ENCODE results near the gene CHIA.

The CHIA gene

DNA sequence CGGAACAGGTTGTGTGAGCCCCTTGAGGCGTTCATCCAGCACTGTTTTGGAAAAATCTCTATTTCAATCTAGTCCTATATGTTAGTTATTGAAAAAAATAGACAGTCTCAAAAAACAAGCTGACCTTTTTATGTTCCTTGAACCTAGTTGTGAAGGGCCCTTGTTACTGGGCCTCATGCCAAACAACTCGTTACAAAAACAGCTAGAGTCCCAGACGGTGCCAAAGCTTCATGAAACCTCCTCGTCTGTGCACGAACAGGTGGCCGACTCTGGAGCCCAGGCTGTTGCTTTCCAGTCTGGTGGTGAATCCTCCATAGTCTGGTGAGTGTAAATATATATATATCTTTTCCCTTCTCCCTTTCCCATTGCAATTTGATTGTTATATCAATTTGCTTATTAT is at the start of gene CHIA:
Gene CHIA, plus strand, starts transcription at position 222 of the 400 bp plus-strand sequence. CDS start 19,617 bp downstream, outside the sequence.
- no peak within 1 kb of the TSS for H3K4me3 ChIP-seq (ENCODE audit: low read depth, low read length)

DNA sequence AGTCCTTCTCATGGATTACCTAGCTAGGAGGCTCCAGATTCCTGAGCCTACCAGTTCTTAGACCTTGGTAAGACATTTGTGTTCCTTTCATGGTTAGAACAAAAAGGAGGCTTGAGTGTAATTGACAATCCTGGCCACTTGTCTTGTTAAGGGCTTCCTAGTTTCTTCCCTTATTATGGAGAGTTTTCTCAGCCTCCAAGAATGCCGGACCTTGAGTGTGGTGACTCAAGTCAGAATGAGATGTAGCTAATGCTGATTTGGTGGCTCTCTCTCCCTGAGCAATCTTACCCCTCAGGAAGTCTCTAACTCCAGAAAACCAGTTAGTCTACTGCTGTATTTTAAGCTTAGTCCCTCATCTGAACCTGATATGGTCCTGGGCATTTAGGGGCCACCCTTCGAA is 48.9 kb upstream of the CHIA start:
- TF ChIP-seq, protein P1, sequence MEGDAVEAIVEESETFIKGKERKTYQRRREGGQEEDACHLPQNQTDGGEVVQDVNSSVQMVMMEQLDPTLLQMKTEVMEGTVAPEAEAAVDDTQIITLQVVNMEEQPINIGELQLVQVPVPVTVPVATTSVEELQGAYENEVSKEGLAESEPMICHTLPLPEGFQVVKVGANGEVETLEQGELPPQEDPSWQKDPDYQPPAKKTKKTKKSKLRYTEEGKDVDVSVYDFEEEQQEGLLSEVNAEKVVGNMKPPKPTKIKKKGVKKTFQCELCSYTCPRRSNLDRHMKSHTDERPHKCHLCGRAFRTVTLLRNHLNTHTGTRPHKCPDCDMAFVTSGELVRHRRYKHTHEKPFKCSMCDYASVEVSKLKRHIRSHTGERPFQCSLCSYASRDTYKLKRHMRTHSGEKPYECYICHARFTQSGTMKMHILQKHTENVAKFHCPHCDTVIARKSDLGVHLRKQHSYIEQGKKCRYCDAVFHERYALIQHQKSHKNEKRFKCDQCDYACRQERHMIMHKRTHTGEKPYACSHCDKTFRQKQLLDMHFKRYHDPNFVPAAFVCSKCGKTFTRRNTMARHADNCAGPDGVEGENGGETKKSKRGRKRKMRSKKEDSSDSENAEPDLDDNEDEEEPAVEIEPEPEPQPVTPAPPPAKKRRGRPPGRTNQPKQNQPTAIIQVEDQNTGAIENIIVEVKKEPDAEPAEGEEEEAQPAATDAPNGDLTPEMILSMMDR (IDR thresholded peaks at IDR 0.05; ENCODE audit: borderline replicate concordance, insufficient read depth, low read depth, low read length), result no peak

More for the DNA sequence above, at the start of gene CHIA:
- TF ChIP-seq, protein P1 (IDR thresholded peaks at IDR 0.05; ENCODE audit: borderline replicate concordance, insufficient read depth, low read depth, low read length), result no peak

DNA sequence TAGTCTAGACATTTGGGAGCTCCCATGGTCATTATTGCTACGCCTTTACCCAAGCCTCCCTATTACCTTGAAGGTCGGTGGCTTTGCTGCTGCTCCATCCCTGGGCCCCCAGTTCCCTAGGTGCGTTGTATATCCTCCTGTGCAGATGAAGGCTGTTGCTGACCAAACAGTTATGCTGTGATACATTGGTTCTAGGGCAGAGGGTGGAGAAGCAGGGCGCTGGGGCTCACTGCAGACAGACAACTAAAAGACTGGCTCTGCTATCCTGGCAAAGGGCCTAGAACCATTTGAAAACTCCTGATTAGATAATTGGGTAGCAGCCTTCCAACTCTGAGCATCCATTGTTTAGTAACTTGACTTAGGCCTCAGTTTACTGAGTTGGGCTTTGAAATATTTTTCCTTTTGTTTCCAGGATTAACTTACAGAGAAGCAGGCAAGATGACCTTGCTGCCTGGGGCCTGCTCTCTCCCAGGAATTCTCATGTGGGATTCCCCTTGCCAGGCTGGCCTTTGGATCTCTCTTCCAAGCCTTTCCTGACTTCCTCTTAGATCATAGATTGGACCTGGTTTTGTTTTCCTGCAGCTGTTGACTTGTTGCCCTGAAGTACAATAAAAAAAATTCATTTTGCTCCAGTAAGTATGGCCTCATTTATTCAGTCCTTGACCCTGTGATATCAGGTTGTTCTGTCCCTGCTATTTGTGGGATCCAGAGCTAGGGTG is 47.7 kb upstream of the CHIA start:
- TF ChIP-seq, protein P1 (IDR thresholded peaks at IDR 0.05; ENCODE audit: borderline replicate concordance, insufficient read depth, low read depth, low read length), result no peak
- H3K4me3 ChIP-seq (ENCODE audit: low read depth, low read length), result no peak overlapping the region

More for the DNA sequence above, 48.9 kb upstream of the CHIA start:
- no peak overlapping the region for H3K4me3 ChIP-seq (ENCODE audit: low read depth, low read length)

DNA sequence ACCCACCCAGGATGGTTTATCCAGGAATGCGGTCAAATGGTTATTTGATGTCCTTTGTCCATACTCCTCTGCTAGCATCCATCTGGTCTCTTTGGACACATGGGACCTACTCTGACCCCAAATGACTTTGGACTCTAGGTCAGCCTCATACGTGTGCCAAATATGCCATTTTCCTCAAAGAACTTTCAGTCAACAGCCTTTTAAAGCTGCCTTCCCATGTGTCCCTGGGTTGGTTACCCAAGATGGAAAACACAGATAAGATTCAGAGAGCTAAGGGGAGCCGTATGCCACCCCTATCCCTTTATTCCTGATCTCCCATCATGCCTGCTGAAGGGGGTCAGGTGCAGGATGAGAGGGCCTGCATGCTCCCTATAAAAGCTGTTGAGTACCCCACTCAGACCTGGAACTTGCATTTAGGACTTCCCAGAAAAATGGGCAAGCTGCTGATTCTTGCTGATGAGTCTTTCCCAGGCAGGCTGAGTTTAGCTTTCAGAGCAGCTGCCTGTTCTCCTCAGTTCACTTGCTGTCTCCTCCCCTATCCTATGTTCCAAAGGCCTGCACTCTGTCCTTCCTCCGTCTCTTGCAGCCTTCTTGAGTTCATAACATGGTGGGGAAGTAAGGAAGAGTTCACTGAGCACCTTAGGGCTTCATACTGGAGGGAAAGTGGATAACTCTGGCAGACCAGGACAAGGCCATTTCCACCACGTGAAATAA is 43.4 kb upstream of the CHIA start:
- TF ChIP-seq, protein P1 (IDR thresholded peaks at IDR 0.05; ENCODE audit: borderline replicate concordance, insufficient read depth, low read depth, low read length), result no peak
- no peak overlapping the region for H3K4me3 ChIP-seq (ENCODE audit: low read depth, low read length)

DNA sequence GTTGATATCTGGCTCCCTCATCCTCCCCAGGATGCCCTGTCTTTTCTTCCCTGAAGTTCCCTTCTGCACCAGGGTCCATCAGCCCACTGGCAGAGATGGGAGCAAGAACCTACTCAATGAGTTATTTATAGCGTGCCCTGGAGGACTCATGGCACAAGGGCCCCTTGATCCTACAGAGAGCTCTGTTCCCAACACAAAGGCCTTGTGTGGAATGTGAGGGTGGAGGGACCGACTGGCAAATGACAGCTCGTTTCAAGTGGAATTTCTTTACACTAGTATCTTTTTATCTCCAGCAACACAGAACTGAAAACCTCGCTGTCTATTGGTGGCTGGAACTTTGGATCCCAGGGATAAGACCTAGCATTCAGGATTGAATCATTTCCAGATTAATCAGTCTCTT is 40.7 kb upstream of the CHIA start:
- no peak overlapping the region for H3K4me3 ChIP-seq (ENCODE audit: low read depth, low read length)
- TF ChIP-seq, protein P1 (IDR thresholded peaks at IDR 0.05; ENCODE audit: borderline replicate concordance, insufficient read depth, low read depth, low read length), result no peak

DNA sequence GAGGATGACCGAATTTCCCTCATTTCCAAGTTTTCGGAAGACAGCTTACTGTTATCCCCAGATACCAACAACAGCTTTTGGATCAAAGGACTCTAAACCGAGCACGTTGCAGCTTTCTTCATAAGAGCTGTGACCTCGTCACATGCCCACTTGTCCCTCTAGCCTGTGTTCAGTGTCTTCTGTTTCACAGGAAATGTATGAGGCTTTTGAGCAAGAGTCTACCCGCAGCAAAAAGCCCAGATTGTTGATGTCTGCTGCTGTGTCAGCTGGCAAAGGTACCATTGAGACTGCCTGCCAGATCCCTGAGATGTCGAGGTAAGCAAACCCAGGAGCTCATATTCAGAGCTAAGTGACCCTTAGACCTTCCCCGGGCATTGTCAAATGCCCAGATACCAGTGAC is 39.1 kb upstream of the CHIA start:
- no peak overlapping the region for H3K4me3 ChIP-seq (ENCODE audit: low read depth, low read length)
- TF ChIP-seq, protein P1 (IDR thresholded peaks at IDR 0.05; ENCODE audit: borderline replicate concordance, insufficient read depth, low read depth, low read length), result no peak

DNA sequence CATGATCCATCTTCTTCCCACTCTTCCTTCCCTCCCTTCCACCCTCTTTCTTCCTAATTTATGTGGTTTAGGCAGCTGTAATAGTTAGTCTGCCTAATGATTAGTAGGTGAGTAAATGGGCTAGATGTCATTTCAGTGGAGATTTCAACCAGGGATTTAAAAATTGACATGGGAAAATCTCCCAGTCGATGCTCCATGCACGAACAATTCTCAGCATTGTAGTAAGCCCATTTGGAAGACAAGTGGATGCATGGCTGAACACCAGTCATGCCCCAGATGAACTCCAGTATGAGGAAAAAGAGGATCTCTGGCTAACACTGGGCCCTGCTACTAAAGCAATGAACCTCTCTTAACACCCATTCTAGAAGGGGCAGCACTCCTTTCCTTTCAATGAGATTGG is 37.9 kb upstream of the CHIA start:
- TF ChIP-seq, protein P1 (IDR thresholded peaks at IDR 0.05; ENCODE audit: borderline replicate concordance, insufficient read depth, low read depth, low read length), result no peak

More for the DNA sequence above, 37.9 kb upstream of the CHIA start:
- no peak overlapping the region for H3K4me3 ChIP-seq (ENCODE audit: low read depth, low read length)
